Kidney glomerular epithelial cell (primary cell): ENCODE measurements around the gene KRT12.

Experiments used
- DNase-seq: peaks from one replicate; lab custom pipeline; 2025; lab: John Stamatoyannopoulos, UW

The KRT12 gene

GRCh38 chr17:40843242-40843641 lies 23.8 kb downstream of the KRT12 start:
- DNase-seq: no peak

GRCh38 chr17:40841246-40841645 lies 25.8 kb downstream of the KRT12 start:
- no peak for DNase-seq

DNA sequence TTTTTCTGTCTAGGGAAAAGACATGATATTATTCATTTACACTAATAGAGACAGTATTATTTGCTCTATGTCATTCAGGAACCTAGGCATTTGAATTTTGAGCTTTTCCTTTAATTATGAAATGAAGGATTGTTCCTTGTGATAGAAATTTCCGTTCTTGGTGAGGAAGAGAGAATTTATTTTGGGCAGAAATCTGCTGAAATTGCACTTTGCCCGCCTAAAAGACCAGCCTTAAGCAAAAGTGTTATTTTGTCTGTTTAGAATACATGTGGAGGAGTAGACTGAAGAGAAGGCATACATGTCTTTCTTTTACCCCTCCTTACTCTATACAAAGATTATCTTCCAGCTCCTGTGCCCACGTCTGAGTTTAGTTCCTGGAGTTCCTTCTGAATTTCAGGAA lies 27.8 kb downstream of the KRT12 start:
- no peak for DNase-seq

- DNase-seq: no peak
Observed at GRCh38 chr17:40836020-40836419, 31.0 kb downstream of the KRT12 start.

- DNase-seq: no peak
Observed at GRCh38 chr17:40833882-40834281, 33.1 kb downstream of the KRT12 start.

- no peak for DNase-seq
Observed at GRCh38 chr17:40832840-40833239, 34.2 kb downstream of the KRT12 start.

GRCh38 chr17:40830085-40830776 lies 36.8 kb downstream of the KRT12 start:
- DNase-seq: no peak

GRCh38 chr17:40828454-40829044 lies 38.5 kb downstream of the KRT12 start:
- DNase-seq: no peak

DNA sequence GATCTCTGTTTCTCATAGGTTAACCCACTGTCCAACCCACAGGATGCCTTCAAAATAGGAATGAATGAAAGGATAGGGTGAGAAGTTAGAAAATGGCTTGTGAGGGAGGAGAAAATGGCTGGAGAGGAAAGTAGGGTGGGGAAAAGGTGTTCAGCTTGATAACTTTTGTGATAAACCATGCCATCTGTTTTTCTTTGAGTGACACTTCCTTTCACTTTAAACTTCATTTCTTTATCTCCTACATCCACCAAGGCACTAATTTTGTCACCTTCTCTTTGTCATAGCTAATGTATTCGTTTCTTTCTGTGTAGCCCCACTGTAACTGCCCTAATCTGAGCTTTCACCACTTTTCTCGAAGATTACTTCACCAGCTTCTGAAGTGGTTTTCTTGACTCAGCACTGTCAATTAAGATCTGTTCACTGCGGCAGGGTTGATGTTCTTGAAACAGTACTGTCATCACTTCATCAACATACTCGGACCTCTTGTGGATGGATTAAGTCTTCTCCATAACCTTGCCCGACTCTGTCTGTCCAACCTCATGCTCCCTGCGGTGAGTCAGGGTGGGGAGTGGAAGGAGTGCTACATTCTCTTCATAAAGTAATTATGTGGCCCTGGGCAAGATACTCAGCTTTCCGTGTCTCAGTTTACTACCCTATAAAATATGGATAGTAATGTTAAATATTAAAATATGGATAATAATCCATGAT lies 39.1 kb downstream of the KRT12 start:
- DNase-seq: no peak

DNA sequence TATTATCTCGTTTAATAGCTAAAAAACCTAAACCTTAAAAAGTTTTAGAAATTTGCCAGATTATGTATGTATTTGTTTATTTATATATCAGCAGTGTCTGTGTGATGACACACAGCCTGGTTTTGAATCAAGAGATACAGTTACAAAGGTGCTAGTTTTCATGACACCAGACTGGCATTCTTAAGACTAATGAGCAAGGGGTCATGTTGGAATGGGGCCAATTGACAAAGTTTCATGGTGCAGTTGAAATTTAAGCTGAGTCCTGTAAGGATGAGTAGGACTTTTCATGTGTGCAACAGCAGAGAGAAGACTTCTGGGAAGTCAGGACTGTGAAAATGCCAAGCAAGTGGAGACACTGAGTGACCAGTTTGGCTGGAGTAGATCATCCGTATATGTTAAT lies 41.4 kb downstream of the KRT12 start:
- DNase-seq: no peak

DNA sequence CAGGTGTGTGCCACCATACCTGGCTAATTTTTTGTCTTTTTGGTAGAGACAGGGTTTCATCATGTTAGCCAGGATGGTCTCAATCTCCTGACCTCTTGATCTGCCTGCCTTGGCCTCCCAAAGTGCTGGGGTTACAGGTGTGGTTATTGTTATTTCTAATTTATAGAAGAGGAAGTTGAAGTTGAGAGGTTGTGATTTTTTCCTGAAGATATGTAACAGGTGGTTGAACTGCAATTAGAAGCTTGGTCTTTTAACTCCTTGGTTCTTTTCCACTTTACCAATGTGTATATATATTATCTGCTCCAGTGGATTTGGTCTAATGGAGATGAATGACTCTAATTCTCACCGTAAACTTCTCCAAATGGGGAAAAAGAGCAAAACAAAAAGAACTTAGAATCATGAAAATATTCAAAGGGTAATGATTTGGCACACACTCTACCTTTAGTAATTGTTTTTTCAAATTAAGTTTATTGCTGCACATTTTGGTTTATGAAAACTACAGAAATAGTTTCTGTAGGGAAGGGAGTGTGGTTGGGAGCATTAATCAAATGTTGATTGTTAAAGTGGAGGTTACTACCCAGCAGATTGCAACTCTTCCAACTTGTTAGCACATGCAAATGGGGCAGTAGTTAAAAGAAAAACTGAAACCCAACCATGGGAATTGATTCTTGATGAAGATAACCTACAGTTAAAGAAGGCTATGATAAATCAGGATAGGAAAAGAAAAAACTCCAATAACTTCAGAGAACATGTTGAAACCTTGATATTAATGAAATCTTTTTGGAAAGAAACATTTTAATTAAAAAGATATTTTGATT lies 42.8 kb downstream of the KRT12 start:
- no peak for DNase-seq

GRCh38 chr17:40822132-40822812 lies 44.8 kb downstream of the KRT12 start, which contains the start of gene KRT10:
Gene KRT10, minus strand, starts transcription at chr17:40822614. Its CDS starts 29 bp downstream, at chr17:40822585.
- DNase-seq: no peak

- DNase-seq: no peak
Observed at GRCh38 chr17:40821536-40821935, 45.5 kb downstream of the KRT12 start.

DNA sequence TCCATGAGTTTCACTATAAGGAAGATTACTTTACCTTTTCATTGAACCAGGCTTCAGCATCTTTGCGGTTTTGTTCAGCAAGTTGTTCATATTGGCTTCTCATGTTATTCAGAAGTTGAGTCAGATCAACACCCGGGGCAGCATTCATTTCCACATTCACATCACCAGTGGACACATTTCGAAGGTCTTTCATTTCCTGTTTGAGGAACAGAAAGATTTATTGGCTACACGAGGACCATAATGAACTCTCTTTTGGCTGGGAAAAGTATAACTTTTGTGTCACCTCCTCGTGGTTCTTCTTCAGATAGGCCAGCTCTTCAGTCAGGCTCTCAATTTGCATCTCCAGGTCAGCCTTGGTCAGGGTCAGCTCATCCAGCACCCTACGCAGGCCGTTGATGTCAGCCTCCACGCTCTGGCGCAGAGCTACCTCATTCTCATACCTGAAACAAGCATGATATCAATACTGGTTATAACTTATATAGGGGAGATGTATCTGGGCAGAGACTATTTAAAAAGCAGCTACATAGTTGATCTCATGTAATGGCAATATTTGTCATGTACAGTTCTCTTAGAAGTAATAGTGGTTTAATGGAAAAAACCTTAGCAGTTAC lies 46.7 kb downstream of the KRT12 start:
- DNase-seq: no peak

DNA sequence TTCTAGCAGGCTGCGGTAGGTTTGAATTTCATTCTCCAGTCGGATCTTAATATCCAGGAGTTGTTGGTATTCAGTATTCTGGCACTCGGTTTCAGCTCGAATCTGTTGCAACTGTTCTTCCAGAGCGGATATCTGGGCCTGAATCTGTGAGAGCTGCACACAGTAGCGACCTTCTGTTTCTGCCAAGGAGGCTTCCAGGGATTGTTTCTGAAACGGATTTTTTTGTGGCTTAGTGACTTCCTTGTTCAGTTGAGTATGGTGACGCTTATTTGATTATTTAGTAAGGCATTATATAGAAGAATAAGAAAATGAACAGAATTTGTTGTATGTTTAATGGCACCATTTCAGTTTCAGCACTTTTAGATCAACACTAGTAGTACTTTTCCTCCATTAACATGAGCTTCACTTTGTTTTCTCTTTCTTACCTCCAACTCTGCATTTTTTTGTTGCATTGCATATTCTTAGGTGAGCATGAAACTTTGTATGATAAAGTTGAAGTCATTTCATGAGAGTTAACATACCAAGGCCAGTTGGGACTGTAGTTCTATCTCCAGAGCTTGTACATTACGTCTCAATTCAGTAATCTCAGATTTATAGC lies 47.4 kb downstream of the KRT12 start:
- no peak for DNase-seq

- DNase-seq: peak; percentile 62
Observed at GRCh38 chr17:40818733-40819527, 48.1 kb downstream of the KRT12 start.

DNA sequence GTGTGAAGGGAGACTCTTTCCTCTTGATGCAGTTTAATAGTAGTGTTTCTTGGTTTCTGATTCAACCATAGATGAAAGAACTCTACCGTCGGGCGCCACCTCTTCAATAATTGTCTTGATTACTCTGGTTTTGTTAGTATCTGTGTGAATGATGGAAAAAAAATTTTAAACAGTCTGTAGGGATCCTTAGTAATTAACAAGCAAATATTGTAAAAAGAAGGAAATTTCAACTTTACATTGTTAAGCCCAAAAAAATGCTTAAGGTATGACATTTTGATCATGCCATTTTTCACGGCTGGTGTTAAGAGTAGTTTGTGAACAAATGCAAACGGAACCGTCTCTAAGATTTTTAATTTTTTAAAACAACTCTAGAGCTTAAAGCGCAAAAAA lies 48.7 kb downstream of the KRT12 start:
- DNase-seq: no peak

GRCh38 chr17:40817103-40817682 lies 49.8 kb downstream of the KRT12 start:
- no peak for DNase-seq

DNA sequence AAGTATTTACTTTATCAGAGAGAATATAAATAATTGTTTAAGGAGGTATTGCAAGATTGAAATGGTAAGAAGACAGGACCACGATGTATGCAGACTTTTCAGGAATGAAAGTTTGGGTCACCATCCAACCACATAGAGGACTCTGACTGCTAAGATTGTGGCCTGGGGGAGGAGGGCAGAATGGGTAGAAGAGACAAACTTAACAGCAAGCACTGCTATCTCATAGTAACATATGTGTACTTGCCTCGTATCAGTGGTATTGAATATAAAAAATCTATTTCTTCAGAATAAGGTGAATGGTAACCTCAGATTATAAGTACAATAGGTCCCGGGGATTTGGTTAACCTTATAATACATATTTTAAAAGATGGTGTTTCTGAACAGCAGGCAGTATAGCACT lies 50.5 kb downstream of the KRT12 start:
- no peak for DNase-seq

GRCh38 chr17:40815381-40815780 lies 51.6 kb downstream of the KRT12 start:
- DNase-seq: no peak
